ENCODE data around the gene GALNT2.

GRCh38 chr1:230137337-230137815 lies 70.3 kb downstream of the GALNT2 start:
- no peak for TF ChIP-seq CTCF (conservative IDR thresholded peaks at IDR 0.05; ENCODE audit: low read length)
- TF ChIP-seq EZH2phosphoT487 (IDR thresholded peaks at IDR 0.05; ENCODE audit: borderline replicate concordance) = no peak
